Gastroesophageal sphincter (tissue), 4 donors: ENCODE data around the gene AMELX. TPM values are rescaled to one million over a fixed set of nuclear protein-coding genes. Genes with fewer than 3 reads are reported as not detected.

Source experiments
- ATAC-seq: fragments of 150-250 bp; one replicate; pipeline ENCODE4 v1.9.1; 2016; ENCODE audit warnings: mild to moderate bottlenecking, moderate library complexity
- H3K27ac ChIP-seq, 4 donors: fragments of 200-600 bp; sonication (generic) in 3 of 4; 1 replicate in 3 of 4; 2 replicates in 1 of 4; pipeline ENCODE4 v1.5.1; 2016 to 2019
- H3K27me3 ChIP-seq: fragments of 200-600 bp; sonication (generic); one replicate; pipeline ENCODE4 v1.5.1; 2019
- H3K36me3 ChIP-seq, 2 donors: fragments of 200-600 bp; sonication (generic); one replicate each; pipeline ENCODE4 v1.5.1; 2019; ENCODE audit warnings: control low read depth in 1 of 2
- H3K4me1 ChIP-seq, 3 donors: fragments of 200-600 bp; sonication (generic); 1 replicate in 2 of 3; 2 replicates in 1 of 3; pipeline ENCODE4 v1.5.1; 2016 to 2019; ENCODE audit warnings: control low read depth in 2 of 3
- H3K4me3 ChIP-seq, 2 donors: fragments of 200-600 bp; sonication (generic); one replicate each; pipeline ENCODE4 v1.5.1; 2019; ENCODE audit warnings: mild to moderate bottlenecking in 1 of 2, moderate library complexity in 1 of 2
- H3K9me3 ChIP-seq, 3 donors: fragments of 200-600 bp; sonication (generic); one replicate each; pipeline ENCODE4 v1.5.1; 2017 to 2019; ENCODE audit warnings: control low read depth in 2 of 3
- EP300 ChIP-seq: sonication (generic); formaldehyde crosslinking; IDR thresholded peaks from one replicate; pipeline ENCODE4 v1.6.1; 2017; ENCODE audit warnings: antibody characterized with exemption, mild to moderate bottlenecking
- POLR2A ChIP-seq, 2 donors: fragments of 450-650 bp; IDR thresholded peaks; one replicate each; pipeline ENCODE4 v1.6.1; 2017; ENCODE audit warnings: antibody characterized with exemption in 2 of 2, mild to moderate bottlenecking in 2 of 2, moderate library complexity in 1 of 2
- POLR2AphosphoS5 ChIP-seq: sonication (generic); formaldehyde crosslinking; IDR thresholded peaks from one replicate; pipeline ENCODE4 v1.6.1; 2017; ENCODE audit warnings: antibody characterized with exemption
- WGBS, 2 donors: methylation state at CpG; one replicate each; pipeline ENCODE4 v1.1.5; 2018; ENCODE audit warnings: low coverage in 1 of 2; 5-methylcytosine and 5-hydroxymethylcytosine counted together
- total RNA-seq, 4 donors: library from RNA; depleted of rRNA; stranded (reverse); fragments of >200 nt; gene quantifications; one replicate each; pipeline ENCODE4 v1.1.0, GENCODE V29; 2016
- TF ChIP-seq, protein P1 (sequence below), 4 experiments: fragments of 200-600 bp in 2 of 4; fragments of 450-650 bp in 2 of 4; sonication (generic) in 1 of 4; IDR thresholded peaks; one replicate each; pipeline ENCODE4 v1.5.1; 2017 to 2019; ENCODE audit warnings: antibody characterized with exemption in 4 of 4, mild to moderate bottlenecking in 2 of 4, moderate library complexity in 2 of 4

Gene AMELX
- not detected for total RNA-seq

DNA sequence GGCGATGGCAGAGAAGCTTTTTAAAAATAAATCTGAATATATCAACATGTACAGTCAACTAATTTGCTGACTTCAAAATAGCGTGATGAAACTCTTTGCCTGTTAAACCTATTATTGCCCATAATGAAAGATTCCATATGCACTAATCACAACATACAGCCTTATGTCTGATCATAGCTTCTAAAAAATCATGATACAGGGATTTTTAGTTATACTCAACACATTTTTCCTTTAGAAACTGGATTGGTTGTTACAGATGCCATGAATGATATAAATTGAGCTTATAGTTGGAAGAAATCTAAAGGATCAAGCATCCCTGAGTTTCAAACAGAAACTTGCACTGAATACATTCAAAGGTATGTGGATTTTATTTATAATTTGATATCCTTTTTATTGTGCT is at the start of gene AMELX:
AMELX (plus strand) TSS at position 301 of the 400 bp plus-strand sequence. CDS start 1,376 bp downstream, outside the sequence.
- TF ChIP-seq, protein P1, sequence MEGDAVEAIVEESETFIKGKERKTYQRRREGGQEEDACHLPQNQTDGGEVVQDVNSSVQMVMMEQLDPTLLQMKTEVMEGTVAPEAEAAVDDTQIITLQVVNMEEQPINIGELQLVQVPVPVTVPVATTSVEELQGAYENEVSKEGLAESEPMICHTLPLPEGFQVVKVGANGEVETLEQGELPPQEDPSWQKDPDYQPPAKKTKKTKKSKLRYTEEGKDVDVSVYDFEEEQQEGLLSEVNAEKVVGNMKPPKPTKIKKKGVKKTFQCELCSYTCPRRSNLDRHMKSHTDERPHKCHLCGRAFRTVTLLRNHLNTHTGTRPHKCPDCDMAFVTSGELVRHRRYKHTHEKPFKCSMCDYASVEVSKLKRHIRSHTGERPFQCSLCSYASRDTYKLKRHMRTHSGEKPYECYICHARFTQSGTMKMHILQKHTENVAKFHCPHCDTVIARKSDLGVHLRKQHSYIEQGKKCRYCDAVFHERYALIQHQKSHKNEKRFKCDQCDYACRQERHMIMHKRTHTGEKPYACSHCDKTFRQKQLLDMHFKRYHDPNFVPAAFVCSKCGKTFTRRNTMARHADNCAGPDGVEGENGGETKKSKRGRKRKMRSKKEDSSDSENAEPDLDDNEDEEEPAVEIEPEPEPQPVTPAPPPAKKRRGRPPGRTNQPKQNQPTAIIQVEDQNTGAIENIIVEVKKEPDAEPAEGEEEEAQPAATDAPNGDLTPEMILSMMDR (IDR thresholded peaks at IDR 0.05): no peak
- TF ChIP-seq POLR2AphosphoS5: no peak
- TF ChIP-seq EP300: no peak
- TF ChIP-seq POLR2A (IDR thresholded peaks at IDR 0.05): no peak
- H3K36me3 ChIP-seq: no peaks in the 10 kb centered on the region

DNA sequence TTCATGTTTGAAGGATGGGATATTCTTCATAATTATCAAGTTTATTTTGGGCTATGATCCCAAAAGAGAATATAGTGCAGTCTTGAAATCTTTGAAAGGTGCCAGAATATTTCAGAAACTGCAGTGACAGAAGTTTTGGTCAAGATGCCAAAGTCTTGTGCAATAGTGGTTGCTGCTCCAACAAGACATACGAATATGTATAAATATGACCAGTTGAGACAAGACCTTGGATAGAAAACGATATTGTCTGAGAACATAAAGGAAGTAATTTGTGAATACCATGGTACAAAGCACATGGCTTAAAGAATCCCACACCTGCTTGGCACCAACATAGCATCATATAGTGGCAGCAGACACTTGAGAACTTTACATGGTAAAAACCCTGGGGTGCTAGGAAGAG is 48.6 kb upstream of the AMELX start:
- H3K9me3 ChIP-seq: no peaks in the 10 kb centered on the region
- peaks cover 0 to 18% (median 3%) of the 10 kb centered on the region in 3 donors for H3K4me1 ChIP-seq
- no peaks in the 10 kb centered on the region for H3K27me3 ChIP-seq
- H3K36me3 ChIP-seq: no peaks in the 10 kb centered on the region
- no peak overlapping the region for H3K4me3 ChIP-seq
- 16 to 17% methylated on average over 2 of the region's 2 CpGs for WGBS, 2 donors
- no peak for TF ChIP-seq POLR2AphosphoS5
- no peak for TF ChIP-seq POLR2A (IDR thresholded peaks at IDR 0.05)
- TF ChIP-seq, protein P1 (IDR thresholded peaks at IDR 0.05): no peak
- no peak for TF ChIP-seq EP300
- peak; percentile 42 for ATAC-seq
- no peak overlapping the region for H3K27ac ChIP-seq

More for the DNA sequence above, at the start of gene AMELX:
- Histone ChIP-seq H3K4me1 (no peaks in the 10 kb centered on the region), H3K27ac (no peak within 1 kb of the TSS), H3K9me3 (no peaks in the 10 kb centered on the region), H3K27me3 (no peaks in the 10 kb centered on the region), H3K4me3 (no peak within 1 kb of the TSS)
- ATAC-seq: no peak
- 83 to 92% methylated on average over 1 to 2 of the region's 2 CpGs for WGBS, 2 donors

DNA sequence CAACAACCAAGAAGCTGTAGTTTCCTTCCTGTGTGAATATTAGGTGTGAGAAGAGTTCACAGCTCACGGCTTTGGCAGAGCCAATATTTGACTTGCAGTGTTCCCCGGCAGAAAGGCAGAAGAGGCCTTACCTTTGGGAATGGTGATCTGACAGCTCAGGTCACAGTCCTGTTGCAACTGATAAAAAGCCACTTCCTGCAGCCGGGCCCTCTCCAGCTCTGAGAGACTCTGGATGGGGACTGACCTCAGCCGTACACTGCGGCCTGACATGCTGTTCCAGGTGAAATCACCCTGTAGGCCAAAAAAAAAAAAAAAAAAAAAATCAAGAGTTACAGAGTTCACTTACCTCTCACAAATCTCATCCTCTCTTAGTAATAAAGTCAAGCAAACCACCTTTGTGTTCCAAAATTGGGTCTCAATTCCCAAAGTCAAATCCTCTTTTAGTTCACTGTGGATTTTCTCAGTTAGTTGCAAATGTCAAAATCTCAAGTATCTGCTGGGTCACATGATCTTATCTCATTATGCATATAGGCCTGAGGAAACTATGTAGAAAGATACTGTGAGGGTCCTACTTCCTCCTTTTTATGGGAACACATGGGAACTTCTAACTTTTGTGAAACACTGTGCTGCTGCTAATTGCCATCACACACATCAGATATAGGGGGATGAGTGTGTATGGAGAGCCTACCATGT is 38.6 kb upstream of the AMELX start:
- Histone ChIP-seq H3K9me3 (no peaks in the 10 kb centered on the region), H3K36me3 (peaks cover 0 to 8% of the 10 kb centered on the region in 2 donors), H3K4me1 (no peaks in the 10 kb centered on the region), H3K4me3 (no peak overlapping the region), H3K27ac (no peak overlapping the region), H3K27me3 (no peaks in the 10 kb centered on the region)
- TF ChIP-seq EP300: no peak
- TF ChIP-seq POLR2AphosphoS5: no peak
- TF ChIP-seq, protein P1 (IDR thresholded peaks at IDR 0.05): no peak
- TF ChIP-seq POLR2A (IDR thresholded peaks at IDR 0.05): no peak
- 81 to 100% methylated on average over 1 to 5 of the region's 5 CpGs for WGBS, 2 donors
- no peak for ATAC-seq

DNA sequence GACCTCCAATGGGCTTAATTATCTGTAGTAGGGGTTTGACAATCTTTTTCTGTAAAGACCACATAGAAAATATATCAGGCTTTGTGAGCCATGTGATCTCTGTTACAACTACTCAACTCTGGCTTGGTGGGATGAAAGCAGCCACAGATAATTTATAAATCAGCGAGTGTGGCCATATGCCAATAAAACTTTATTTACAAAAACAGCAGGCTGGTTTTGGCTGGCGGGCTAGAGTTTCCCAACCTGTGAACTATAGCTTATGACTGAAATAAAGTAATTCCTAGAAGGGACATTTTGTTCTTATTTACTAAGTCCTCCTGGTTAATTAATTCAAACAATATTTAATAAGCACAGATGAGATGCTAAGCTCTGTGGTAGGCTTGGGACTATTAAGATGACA is 35.9 kb upstream of the AMELX start:
- H3K4me1 ChIP-seq: no peaks in the 10 kb centered on the region
- peaks cover 0 to 8% of the 10 kb centered on the region in 2 donors for H3K36me3 ChIP-seq
- no peaks in the 10 kb centered on the region for H3K27me3 ChIP-seq
- no peaks in the 10 kb centered on the region for H3K9me3 ChIP-seq
- no peak overlapping the region for H3K27ac ChIP-seq
- ATAC-seq: no peak
- no peak for TF ChIP-seq POLR2AphosphoS5
- TF ChIP-seq, protein P1 (IDR thresholded peaks at IDR 0.05): no peak
- no peak for TF ChIP-seq POLR2A (IDR thresholded peaks at IDR 0.05)
- TF ChIP-seq EP300: no peak
- no peak overlapping the region for H3K4me3 ChIP-seq
- 76 to 100% methylated on average over 2 of the region's 2 CpGs for WGBS, 2 donors

DNA sequence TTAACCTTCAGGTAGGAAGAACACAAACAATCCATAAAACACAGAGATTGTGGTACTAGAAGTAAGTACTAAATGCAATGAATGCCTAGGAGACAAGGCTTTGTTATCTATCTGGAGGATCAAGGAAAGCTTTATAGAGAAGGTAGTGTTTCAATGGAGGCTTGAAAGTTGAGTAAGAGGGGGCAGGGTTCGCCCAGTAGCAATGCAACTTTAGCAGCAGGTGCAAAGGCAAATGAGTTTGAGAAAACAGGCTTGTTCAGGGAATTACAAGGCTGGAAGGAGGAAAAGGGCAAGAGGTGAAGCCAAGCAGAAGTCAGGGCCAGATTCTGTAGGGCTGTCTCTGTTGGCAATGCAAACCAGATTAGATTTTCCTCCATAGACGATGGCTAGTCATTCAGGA is 35.5 kb upstream of the AMELX start:
- ATAC-seq: no peak
- Histone ChIP-seq H3K9me3 (no peaks in the 10 kb centered on the region), H3K27ac (no peak overlapping the region), H3K36me3 (peaks cover 0 to 4% of the 10 kb centered on the region in 2 donors), H3K27me3 (no peaks in the 10 kb centered on the region), H3K4me3 (no peak overlapping the region), H3K4me1 (no peaks in the 10 kb centered on the region)
- 79% methylated on average over 2 of the region's 2 CpGs; no CpG with 5 or more reads in 1 of the 2 donors for WGBS, 2 donors
- TF ChIP-seq POLR2AphosphoS5 (no peak), POLR2A (IDR thresholded peaks at IDR 0.05) (no peak), EP300 (no peak)
- TF ChIP-seq, protein P1 (IDR thresholded peaks at IDR 0.05): no peak
